Effector CD4-positive, alpha-beta T cell (primary cell): Measurements from ENCODE around the gene DSP.

Experiments used
- DNase-seq: peaks from one replicate; pipeline ENCODE4 v3.0.0-alpha.2; 2020

DSP gene

GRCh38 chr6:7535498-7535897 lies 6.0 kb upstream of the DSP start:
- DNase-seq, result no peak

- no peak for DNase-seq
Measured at GRCh38 chr6:7537565-7538174, 3.8 kb upstream of the DSP start.

GRCh38 chr6:7538484-7538883 lies 3.0 kb upstream of the DSP start:
- no peak for DNase-seq

DNA sequence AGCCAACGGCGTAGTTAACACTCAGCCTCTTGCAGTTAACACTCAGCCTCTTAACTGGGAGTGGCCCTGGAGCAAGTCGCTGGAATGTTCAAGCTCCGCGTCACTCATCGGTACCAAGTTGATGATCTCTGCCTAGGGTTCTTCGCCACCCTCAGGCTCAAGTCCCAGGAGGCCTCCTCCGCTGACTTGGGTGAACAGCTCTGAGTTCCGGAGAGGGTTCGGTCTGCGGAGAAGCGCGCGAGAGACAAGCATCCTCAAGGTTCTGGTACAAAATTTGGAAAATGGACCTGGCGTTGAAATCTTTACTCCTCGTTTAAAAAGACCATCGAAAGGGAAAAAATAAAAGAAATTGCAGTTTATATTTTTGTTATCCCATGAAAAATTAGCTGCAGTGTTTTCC lies 876 bp upstream of the DSP start:
- no peak for DNase-seq

- no peak for DNase-seq
Measured at GRCh38 chr6:7542065-7542873, 798 bp downstream of the DSP start.

DNA sequence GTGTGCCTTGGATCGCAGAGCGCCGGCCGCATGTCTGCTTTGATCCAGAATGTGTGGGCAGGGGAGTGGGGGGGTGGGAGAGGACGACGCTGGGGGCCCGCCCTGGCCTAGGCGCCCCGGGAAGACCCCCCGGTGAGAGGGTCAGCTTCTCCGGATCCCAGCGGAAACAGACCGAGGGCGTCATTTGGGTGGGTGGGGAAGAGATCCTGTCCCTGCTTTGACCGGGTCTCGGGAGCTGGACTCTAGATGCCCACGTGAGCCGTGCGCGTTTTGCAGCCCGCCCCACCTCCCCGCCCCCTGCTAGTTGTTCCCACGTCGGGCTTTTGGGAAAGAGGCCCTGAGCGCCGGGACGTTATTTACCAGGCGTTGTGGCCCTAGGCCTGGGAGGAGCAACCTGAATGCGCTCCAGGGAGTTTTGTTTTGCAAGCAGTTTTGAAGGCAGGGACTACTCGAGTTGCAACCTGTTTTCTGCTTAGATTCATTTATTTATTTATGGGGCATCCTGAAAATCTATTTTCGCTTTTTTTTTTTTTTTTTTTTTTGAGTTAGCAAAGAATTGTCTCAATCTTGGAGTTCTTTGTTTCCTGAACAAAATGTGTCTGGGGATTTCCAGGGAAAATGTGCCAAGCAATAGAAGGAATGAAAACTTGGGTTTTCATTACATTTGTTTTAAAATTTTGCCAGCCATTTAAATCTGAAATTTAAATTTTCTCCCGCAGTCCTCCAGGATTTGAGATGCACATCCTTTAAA lies 1.6 kb downstream of the DSP start:
- no peak for DNase-seq

DNA sequence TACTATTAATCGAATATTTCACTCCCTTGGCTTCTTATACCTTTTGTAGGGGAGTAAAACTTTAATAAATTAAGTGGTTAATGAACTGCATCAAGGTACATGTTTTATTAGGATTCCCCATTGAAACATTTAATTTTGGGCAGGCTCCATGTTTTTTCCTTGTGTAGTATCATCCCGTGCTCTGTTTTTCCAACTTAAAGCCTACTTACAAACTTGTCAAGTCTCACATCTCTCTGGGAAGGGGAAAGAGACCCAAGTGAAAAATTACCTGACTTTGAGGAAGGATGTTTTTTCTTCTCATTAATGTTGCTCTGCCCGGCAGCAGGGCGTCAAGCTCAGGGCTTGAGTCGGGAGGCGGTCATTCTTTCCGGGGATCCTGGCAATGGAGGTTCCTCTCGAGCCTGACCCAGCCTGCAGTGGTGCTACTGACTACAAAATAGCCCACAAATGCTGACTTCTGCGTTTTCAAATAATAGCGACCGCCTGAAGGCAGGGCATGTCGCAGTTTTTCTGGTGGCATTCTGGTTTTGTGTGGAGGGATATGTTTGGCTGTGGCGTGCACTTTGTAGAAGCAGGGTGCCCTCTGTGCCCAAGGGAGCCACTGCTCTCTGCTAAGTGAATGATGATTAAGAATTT lies 2.4 kb downstream of the DSP start:
- DNase-seq, result no peak

- DNase-seq, result no peak
Measured at GRCh38 chr6:7544597-7544996, 3.1 kb downstream of the DSP start.

DNA sequence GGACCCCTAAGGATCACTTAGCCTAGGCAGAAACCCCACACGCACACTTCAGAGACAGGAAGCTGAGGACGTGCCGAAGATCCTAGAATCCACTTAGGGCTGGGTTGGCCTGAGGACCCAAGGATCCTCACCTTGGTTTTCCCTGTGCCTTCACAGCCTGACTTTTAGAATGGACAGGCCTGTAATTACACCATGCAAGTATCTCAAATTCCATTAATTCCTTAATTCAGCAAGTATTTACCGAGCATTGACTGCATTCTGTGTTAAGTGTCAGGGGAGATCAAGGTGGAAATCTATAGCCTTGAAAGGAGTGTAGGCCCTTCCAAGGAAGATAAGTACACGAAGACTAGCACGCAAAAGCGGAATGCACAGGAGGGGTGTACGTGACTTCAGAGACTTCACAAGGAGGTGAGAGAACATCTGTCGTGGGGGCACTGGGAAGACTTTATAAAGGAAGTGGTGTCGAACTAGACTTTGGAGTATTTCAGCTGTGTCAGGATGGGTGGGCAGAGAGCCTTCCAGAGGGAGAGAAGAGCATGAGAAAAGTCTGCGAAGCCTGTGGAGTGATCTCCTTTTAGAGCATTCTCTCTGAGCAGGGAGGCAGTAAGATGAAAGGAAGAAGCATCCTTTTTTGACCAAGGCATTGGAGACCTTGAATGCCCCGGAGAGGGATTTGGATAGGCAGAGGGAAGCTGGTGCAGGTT lies 4.0 kb downstream of the DSP start:
- no peak for DNase-seq

DNA sequence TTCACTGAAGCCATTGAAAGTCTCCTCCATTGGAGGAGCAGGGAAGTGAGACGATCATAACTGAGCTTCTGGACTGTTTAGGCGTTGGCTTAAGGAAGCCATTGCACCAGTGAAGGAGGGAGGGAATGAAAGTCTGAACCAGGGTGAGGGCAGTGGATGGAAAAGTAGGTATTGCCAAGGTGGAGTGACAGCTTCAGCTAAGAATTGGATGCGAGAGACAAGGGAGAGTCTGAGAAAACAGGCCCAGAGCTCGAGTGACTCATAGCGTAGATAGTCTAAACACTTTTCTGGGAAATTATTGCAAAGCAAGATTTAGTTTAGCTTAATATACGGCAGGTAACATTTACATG lies 4.5 kb downstream of the DSP start:
- DNase-seq, result no peak

- DNase-seq, result no peak
Measured at GRCh38 chr6:7546383-7546782, 4.9 kb downstream of the DSP start.

DNA sequence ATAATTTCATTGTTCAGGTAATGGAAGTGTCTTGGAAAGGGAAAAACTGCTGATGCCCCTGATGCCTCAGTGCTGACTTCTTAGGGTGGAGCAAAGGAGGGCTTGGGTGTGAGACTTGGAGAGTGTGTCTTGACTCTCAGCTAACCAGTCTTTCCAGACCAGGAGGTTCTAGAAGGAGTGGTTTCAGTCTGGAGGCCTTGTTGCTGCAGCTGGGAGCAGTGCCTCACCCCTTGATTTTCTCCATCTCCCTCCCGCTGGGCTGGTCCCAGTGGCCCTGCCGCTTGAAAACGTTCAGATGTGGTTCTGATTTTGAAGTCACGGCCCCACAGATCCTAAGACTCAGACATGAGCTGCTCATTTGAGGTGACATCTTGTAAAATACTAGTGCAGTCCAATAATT lies 5.4 kb downstream of the DSP start:
- no peak for DNase-seq

DNA sequence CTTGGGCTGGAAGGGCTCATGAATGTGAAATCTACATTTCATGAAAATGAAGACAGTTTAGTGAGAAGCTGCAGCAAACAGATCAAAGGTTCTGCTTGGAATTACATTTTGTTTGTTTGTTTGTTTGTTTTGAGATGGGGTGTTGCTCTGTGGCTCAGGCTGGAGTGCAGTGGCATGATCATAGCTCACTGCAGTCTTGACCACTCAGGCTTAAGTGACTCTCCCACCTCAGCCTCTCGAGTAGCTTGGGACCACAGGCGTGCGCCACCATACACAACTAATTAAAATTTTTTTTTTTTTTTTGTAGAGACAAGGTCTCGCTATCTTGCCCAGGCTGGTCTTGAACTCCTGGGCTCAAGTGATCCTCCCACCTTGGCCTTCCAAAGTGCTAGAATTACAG lies 5.8 kb downstream of the DSP start:
- no peak for DNase-seq

GRCh38 chr6:7550433-7550801 lies 8.9 kb downstream of the DSP start:
- DNase-seq, result no peak

- DNase-seq, result no peak
Measured at GRCh38 chr6:7554533-7555275, 13.2 kb downstream of the DSP start.

DNA sequence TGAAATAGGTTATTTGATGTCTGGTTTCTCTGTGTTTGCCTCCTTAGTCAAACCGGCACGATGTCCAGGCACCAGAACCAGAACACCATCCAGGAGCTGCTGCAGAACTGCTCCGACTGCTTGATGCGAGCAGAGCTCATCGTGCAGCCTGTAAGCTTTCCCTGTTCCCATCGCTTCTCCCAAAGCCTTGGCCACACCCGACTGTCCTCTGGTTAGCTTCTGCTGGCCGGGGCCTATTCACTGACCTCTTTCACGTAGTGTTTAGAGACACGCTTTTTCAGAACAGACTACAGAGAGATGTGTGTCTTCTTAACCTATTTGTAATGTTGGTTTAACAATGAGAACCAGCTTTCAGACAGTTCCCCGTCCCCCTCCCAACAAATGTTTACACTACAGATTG lies 14.2 kb downstream of the DSP start:
- DNase-seq, result no peak

GRCh38 chr6:7556394-7557106 lies 15.1 kb downstream of the DSP start:
- DNase-seq, result no peak

DNA sequence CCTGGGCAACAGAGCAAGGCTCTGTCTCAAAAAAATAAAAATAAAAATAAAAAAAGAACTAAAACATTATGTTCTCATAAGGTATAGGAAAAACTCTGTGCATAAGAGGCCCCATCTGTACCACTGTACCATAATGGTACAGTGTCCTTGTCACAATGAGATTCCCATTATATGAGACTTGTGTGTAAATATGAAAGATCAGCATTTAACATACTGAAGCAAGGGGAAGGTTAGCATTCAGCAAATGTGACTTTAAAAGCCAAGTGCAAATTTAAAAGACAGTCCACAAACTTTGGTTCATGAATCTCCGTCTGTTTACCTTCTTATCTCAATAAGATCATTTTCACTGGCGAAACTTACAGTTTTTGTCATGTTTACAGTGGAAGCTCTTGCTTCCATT lies 16.2 kb downstream of the DSP start:
- no peak for DNase-seq

DNA sequence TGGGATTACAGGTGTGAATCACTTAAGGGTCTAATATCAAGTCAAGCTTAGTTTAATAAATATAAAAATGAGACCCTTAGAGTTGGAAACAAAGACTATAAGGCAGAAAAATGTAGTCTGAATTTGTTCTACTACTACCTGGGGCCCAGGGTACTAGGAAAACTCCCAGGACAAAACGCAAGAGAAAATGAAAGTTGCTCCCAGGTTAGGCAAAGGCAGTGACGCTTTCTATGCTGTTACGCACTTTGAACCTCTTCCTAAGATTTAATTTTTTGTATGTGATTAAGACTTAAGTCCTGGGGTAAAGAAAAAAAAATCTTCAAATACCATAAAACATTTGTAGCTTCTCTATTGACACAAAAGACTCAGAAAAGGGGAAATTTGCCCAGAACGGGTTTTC lies 17.3 kb downstream of the DSP start:
- no peak for DNase-seq

DNA sequence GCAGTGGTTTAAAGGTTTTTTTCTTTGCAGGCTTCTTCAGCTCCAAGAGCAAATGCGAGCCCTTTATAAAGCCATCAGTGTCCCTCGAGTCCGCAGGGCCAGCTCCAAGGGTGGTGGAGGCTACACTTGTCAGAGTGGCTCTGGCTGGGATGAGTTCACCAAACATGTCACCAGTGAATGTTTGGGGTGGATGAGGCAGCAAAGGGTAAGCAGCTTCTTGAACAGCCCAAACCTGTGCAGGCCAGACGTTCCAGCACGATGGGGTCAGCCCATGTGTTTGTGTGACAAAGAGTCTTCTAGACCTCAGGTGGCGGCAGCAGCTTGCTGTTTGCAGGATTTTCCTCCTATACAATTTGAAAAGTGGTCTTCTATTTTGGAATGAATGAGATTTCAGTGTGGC lies 17.7 kb downstream of the DSP start:
- no peak for DNase-seq

- DNase-seq, result no peak
Measured at GRCh38 chr6:7559651-7560385, 18.3 kb downstream of the DSP start.
